GM19324 (cell line): Measurements from ENCODE around the gene LRRC25.

Experiments
- ATAC-seq: cut with Tn5 transposase; IDR thresholded peaks from one replicate; pipeline ENCODE4 v1.9.1; 2021; ENCODE audit warnings: mild to moderate bottlenecking, moderate library complexity; ENCODE audit not compliant: unreplicated experiment, low FRiP score

LRRC25 gene

GRCh38 chr19:18425515-18426415, 28.3 kb upstream of the LRRC25 start:
- ATAC-seq = no peak

GRCh38 chr19:18424890-18425514, 27.6 kb upstream of the LRRC25 start:
- no peak for ATAC-seq

- no peak for ATAC-seq
These were observed 26.9 kb upstream of the LRRC25 start for GRCh38 chr19:18424122-18424889.

GRCh38 chr19:18423258-18424020, 26.0 kb upstream of the LRRC25 start:
- no peak for ATAC-seq

- no peak for ATAC-seq
These were observed 25.2 kb upstream of the LRRC25 start for GRCh38 chr19:18422530-18423191.

GRCh38 chr19:18421371-18421959, 24.0 kb upstream of the LRRC25 start:
- ATAC-seq = no peak

- no peak for ATAC-seq
These were observed 23.5 kb upstream of the LRRC25 start for GRCh38 chr19:18420930-18421329.

- peak; percentile 3 for ATAC-seq
These were observed 22.5 kb upstream of the LRRC25 start for GRCh38 chr19:18419699-18420460.

- ATAC-seq = peak; percentile 68
These were observed 21.8 kb upstream of the LRRC25 start, which contains the start of gene SSBP4 for GRCh38 chr19:18419195-18419698. SSBP4 (plus strand) TSS chr19:18419398; CDS start chr19:18419649, 251 bp downstream.

GRCh38 chr19:18418483-18419194, 21.2 kb upstream of the LRRC25 start:
- no peak for ATAC-seq

- ATAC-seq = no peak
These were observed 20.6 kb upstream of the LRRC25 start for GRCh38 chr19:18418029-18418482.

GRCh38 chr19:18417250-18418028, 20.0 kb upstream of the LRRC25 start:
- no peak for ATAC-seq

- no peak for ATAC-seq
These were observed 19.4 kb upstream of the LRRC25 start for GRCh38 chr19:18416778-18417249.

- no peak for ATAC-seq
These were observed 17.9 kb upstream of the LRRC25 start for GRCh38 chr19:18415178-18415867.

- ATAC-seq = no peak
These were observed 17.2 kb upstream of the LRRC25 start for GRCh38 chr19:18414504-18415177.
